BE2C (cell line): ENCODE data around the gene AGAP1.

Experiments
- DNase-seq: peaks from one replicate; pipeline ENCODE4 v3.0.0-alpha.2; 2020
- H3K27me3 ChIP-seq: fragments of 250-450 bp; sonication (Bioruptor Pico); 2 replicates; pipeline ENCODE4 v1.5.1; 2020; ENCODE audit warnings: mild to moderate bottlenecking
- H3K36me3 ChIP-seq: fragments of 250-450 bp; sonication (Bioruptor Pico); 2 replicates; pipeline ENCODE4 v1.5.1; 2020; ENCODE audit warnings: mild to moderate bottlenecking
- H3K4me1 ChIP-seq: fragments of 250-450 bp; sonication (Bioruptor Pico); 2 replicates; pipeline ENCODE4 v1.5.1; 2020
- H3K4me3 ChIP-seq: 2 replicates; pipeline ENCODE4 v1.5.1; 2011; ENCODE audit warnings: low read depth, low read length
- H3K9me3 ChIP-seq: fragments of 250-450 bp; sonication (Bioruptor Pico); 2 replicates; pipeline ENCODE4 v1.5.1; 2020
- TF ChIP-seq, protein P1 (sequence below): IDR thresholded peaks from 2 replicates; pipeline ENCODE4 v1.5.1; 2012; ENCODE audit warnings: mild to moderate bottlenecking, low read depth, low read length

Gene AGAP1

GRCh38 chr2:235508371-235509160 is 14.7 kb downstream of the AGAP1 start:
- Histone ChIP-seq H3K4me1 (peaks cover 9% of the 10 kb centered on the region), H3K36me3 (no peaks in the 10 kb centered on the region), H3K9me3 (no peaks in the 10 kb centered on the region; the same call in 1 of the 2 replicates), H3K27me3 (no peaks in the 10 kb centered on the region), H3K4me3 (no peak overlapping the region)
- no peak for DNase-seq
- TF ChIP-seq, protein P1, sequence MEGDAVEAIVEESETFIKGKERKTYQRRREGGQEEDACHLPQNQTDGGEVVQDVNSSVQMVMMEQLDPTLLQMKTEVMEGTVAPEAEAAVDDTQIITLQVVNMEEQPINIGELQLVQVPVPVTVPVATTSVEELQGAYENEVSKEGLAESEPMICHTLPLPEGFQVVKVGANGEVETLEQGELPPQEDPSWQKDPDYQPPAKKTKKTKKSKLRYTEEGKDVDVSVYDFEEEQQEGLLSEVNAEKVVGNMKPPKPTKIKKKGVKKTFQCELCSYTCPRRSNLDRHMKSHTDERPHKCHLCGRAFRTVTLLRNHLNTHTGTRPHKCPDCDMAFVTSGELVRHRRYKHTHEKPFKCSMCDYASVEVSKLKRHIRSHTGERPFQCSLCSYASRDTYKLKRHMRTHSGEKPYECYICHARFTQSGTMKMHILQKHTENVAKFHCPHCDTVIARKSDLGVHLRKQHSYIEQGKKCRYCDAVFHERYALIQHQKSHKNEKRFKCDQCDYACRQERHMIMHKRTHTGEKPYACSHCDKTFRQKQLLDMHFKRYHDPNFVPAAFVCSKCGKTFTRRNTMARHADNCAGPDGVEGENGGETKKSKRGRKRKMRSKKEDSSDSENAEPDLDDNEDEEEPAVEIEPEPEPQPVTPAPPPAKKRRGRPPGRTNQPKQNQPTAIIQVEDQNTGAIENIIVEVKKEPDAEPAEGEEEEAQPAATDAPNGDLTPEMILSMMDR, result no peak

GRCh38 chr2:235510318-235510717 is 16.5 kb downstream of the AGAP1 start:
- no peak overlapping the region for H3K4me3 ChIP-seq
- TF ChIP-seq, protein P1, result no peak
- no peaks in the 10 kb centered on the region; the same call in 1 of the 2 replicates for H3K9me3 ChIP-seq
- peaks cover 3% of the 10 kb centered on the region for H3K4me1 ChIP-seq
- no peaks in the 10 kb centered on the region for H3K36me3 ChIP-seq
- no peaks in the 10 kb centered on the region for H3K27me3 ChIP-seq
- DNase-seq, result no peak

GRCh38 chr2:235511187-235511661 is 17.4 kb downstream of the AGAP1 start:
- Histone ChIP-seq H3K36me3 (no peaks in the 10 kb centered on the region), H3K4me3 (no peak overlapping the region), H3K27me3 (no peaks in the 10 kb centered on the region), H3K9me3 (no peaks in the 10 kb centered on the region; the same call in 1 of the 2 replicates), H3K4me1 (no peaks in the 10 kb centered on the region)
- no peak for DNase-seq
- TF ChIP-seq, protein P1, result no peak

GRCh38 chr2:235511751-235512698 is 18.2 kb downstream of the AGAP1 start:
- H3K9me3 ChIP-seq, result no peaks in the 10 kb centered on the region; the same call in 1 of the 2 replicates
- DNase-seq, result no peak
- H3K4me1 ChIP-seq, result no peaks in the 10 kb centered on the region
- H3K36me3 ChIP-seq, result no peaks in the 10 kb centered on the region
- H3K27me3 ChIP-seq, result no peaks in the 10 kb centered on the region
- TF ChIP-seq, protein P1, result no peak
- no peak overlapping the region for H3K4me3 ChIP-seq

DNA sequence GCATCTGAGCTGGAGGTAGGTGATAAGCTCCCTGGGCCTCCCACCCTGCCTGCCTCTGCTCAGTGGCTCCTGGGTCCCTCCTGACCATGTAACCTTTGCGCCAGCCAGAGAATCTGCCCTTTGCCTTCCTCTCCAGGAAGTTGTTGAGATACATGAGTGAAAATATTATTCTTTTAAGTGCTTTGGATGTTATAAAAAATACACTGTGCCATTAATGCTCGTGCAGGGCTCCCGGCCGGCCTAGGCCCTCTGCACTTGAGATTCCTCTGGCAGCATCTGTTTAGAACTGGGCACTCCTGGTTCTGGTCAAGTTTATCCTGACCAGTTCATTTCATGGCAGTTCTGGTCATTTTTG is 18.8 kb downstream of the AGAP1 start:
- no peak for DNase-seq
- Histone ChIP-seq H3K4me1 (no peaks in the 10 kb centered on the region), H3K36me3 (no peaks in the 10 kb centered on the region), H3K9me3 (no peaks in the 10 kb centered on the region; the same call in 1 of the 2 replicates), H3K4me3 (no peak overlapping the region), H3K27me3 (no peaks in the 10 kb centered on the region)
- TF ChIP-seq, protein P1, result no peak
